ENCODE results near the gene RANBP3.
A peak's percentile ranks its signal among the peaks of the same experiment; 100 is the strongest.

RANBP3 gene

GRCh38 chr19:5983367-5983955 lies 5.5 kb upstream of the RANBP3 start:
- H3K4me1 ChIP-seq (ENCODE audit: control insufficient read depth in 1 of 2, insufficient read depth in 1 of 2, low read depth in 1 of 2, low read length in 1 of 2), result peaks cover 17 to 18% of the 10 kb centered on the region in 2 experiments
- no peak overlapping the region for H3K27ac ChIP-seq
- no peaks in the 10 kb centered on the region for H3K27me3 ChIP-seq
- H3K9me3 ChIP-seq, result no peaks in the 10 kb centered on the region
- no peak for TF ChIP-seq CTCF (IDR thresholded peaks at IDR 0.05)
- H3K4me3 ChIP-seq (ENCODE audit: low read depth in 1 of 2, low read length in 1 of 2), result no peak overlapping the region
- no peaks in the 10 kb centered on the region for H3K36me3 ChIP-seq

GRCh38 chr19:5978606-5979552 lies 939 bp upstream of the RANBP3 start:
- Histone ChIP-seq H3K27me3 (no peaks in the 10 kb centered on the region), H3K27ac (peak overlapping the region; percentile 84), H3K4me1 (ENCODE audit: control insufficient read depth in 1 of 2, insufficient read depth in 1 of 2, low read depth in 1 of 2, low read length in 1 of 2) (peaks cover 24 to 25% of the 10 kb centered on the region in 2 experiments), H3K36me3 (peaks cover 22% of the 10 kb centered on the region), H3K9me3 (no peaks in the 10 kb centered on the region), H3K4me3 (ENCODE audit: low read depth in 1 of 2, low read length in 1 of 2) (peak overlapping the region; percentile 86 to 94)
- TF ChIP-seq CTCF (IDR thresholded peaks at IDR 0.05), result no peak

GRCh38 chr19:5977222-5977784 lies 637 bp downstream of the RANBP3 start:
- no peaks in the 10 kb centered on the region for H3K9me3 ChIP-seq
- H3K4me3 ChIP-seq (ENCODE audit: low read depth in 1 of 2, low read length in 1 of 2), result peak overlapping the region; percentile 86 to 94
- no peak for TF ChIP-seq CTCF (IDR thresholded peaks at IDR 0.05)

GRCh38 chr19:5976768-5977167 lies 1.2 kb downstream of the RANBP3 start:
- Histone ChIP-seq H3K27me3 (no peaks in the 10 kb centered on the region), H3K36me3 (peaks cover 33% of the 10 kb centered on the region), H3K4me3 (ENCODE audit: low read depth in 1 of 2, low read length in 1 of 2) (peak overlapping the region; percentile 86 to 94), H3K27ac (no peak overlapping the region), H3K4me1 (ENCODE audit: control insufficient read depth in 1 of 2, insufficient read depth in 1 of 2, low read depth in 1 of 2, low read length in 1 of 2) (peaks cover 15 to 24% of the 10 kb centered on the region in 2 experiments), H3K9me3 (no peaks in the 10 kb centered on the region)
- no peak for TF ChIP-seq CTCF (IDR thresholded peaks at IDR 0.05)

More at GRCh38 chr19:5977222-5977784, 637 bp downstream of the RANBP3 start:
- Histone ChIP-seq H3K4me1 (ENCODE audit: control insufficient read depth in 1 of 2, insufficient read depth in 1 of 2, low read depth in 1 of 2, low read length in 1 of 2) (peaks cover 15 to 24% of the 10 kb centered on the region in 2 experiments), H3K27me3 (no peaks in the 10 kb centered on the region), H3K36me3 (peaks cover 30% of the 10 kb centered on the region), H3K27ac (peak overlapping the region; percentile 84)

GRCh38 chr19:5975388-5975728 lies 2.6 kb downstream of the RANBP3 start:
- Histone ChIP-seq H3K36me3 (peaks cover 38% of the 10 kb centered on the region), H3K4me3 (ENCODE audit: low read depth in 1 of 2, low read length in 1 of 2) (no peak overlapping the region), H3K27me3 (no peaks in the 10 kb centered on the region), H3K27ac (no peak overlapping the region), H3K4me1 (ENCODE audit: control insufficient read depth in 1 of 2, insufficient read depth in 1 of 2, low read depth in 1 of 2, low read length in 1 of 2) (peaks cover 15 to 24% of the 10 kb centered on the region in 2 experiments), H3K9me3 (no peaks in the 10 kb centered on the region)
- no peak for TF ChIP-seq CTCF (IDR thresholded peaks at IDR 0.05)
